HEK293 (cell line): ENCODE data around the gene LCORL.

Source experiments
- OSR2 ChIP-seq: fragments of 450-650 bp; formaldehyde crosslinking; IDR thresholded peaks from 2 replicates; pipeline ENCODE4 v1.5.1; 2016; ENCODE audit warnings: missing biosample characterization, missing genetic modification characterization
- ZNF133 ChIP-seq: fragments of 450-650 bp; formaldehyde crosslinking; IDR thresholded peaks from 2 replicates; pipeline ENCODE4 v1.5.1; 2016; ENCODE audit warnings: missing biosample characterization, missing genetic modification characterization
- ZNF23 ChIP-seq: fragments of 450-650 bp; formaldehyde crosslinking; IDR thresholded peaks from 2 replicates; pipeline ENCODE4 v1.5.1; 2016; ENCODE audit warnings: missing biosample characterization, missing genetic modification characterization, borderline replicate concordance
- ZNF274 ChIP-seq, 2 experiments: fragments of 200-500 bp in 1 of 2; fragments of 450-650 bp in 1 of 2; sonication (Bioruptor generic) in 1 of 2; formaldehyde crosslinking in 1 of 2; IDR thresholded peaks; 2 replicates each; pipeline versions ENCODE4 v1.5.1 to v1.6.1; 2014 to 2016; ENCODE audit warnings: borderline replicate concordance in 1 of 2, inconsistent platforms in 1 of 2, low read length in 1 of 2, missing biosample characterization in 1 of 2, missing genetic modification characterization in 1 of 2
- ZNF37A ChIP-seq: fragments of 450-650 bp; IDR thresholded peaks from 2 replicates; pipeline ENCODE4 v1.5.1; 2018; ENCODE audit warnings: missing biosample characterization, missing genetic modification characterization
- TF ChIP-seq, protein P1 (sequence below): fragments of 450-650 bp; formaldehyde crosslinking; IDR thresholded peaks from 2 replicates; pipeline ENCODE4 v1.5.1; 2016; ENCODE audit warnings: missing biosample characterization, missing genetic modification characterization
- TF ChIP-seq, protein P2 (sequence below): fragments of 450-650 bp; formaldehyde crosslinking; IDR thresholded peaks from 2 replicates; pipeline ENCODE4 v1.5.1; 2016; ENCODE audit warnings: missing biosample characterization, missing genetic modification characterization
- TF ChIP-seq, protein P3 (sequence below): fragments of 450-650 bp; formaldehyde crosslinking; IDR thresholded peaks from 2 replicates; pipeline ENCODE4 v1.5.1; 2016; ENCODE audit warnings: missing biosample characterization, missing genetic modification characterization, borderline replicate concordance
- TF ChIP-seq, protein P4 (sequence below): fragments of 450-650 bp; formaldehyde crosslinking; IDR thresholded peaks from 2 replicates; pipeline ENCODE4 v1.5.1; 2016; ENCODE audit warnings: missing biosample characterization, missing genetic modification characterization

DNA sequence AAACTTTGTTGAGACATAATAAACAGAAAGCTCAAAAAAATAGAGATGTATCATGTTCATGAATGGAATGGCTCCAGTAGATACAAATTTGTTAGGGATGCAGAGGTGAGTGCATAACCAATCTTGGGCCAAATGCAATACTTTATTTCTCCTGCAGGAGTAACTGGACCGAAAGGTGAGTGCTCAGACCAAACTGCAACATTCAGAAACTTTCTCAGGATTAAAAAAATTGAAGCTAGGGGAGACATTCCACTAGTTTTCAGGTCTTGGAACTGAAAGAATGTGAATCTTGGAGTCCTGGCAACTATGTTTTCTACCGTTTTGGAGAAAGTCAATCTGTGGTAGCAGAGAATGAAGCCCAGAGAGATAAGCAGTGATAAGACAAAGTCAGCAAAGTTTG is 21.2 kb upstream of the LCORL start:
- TF ChIP-seq, protein P1, sequence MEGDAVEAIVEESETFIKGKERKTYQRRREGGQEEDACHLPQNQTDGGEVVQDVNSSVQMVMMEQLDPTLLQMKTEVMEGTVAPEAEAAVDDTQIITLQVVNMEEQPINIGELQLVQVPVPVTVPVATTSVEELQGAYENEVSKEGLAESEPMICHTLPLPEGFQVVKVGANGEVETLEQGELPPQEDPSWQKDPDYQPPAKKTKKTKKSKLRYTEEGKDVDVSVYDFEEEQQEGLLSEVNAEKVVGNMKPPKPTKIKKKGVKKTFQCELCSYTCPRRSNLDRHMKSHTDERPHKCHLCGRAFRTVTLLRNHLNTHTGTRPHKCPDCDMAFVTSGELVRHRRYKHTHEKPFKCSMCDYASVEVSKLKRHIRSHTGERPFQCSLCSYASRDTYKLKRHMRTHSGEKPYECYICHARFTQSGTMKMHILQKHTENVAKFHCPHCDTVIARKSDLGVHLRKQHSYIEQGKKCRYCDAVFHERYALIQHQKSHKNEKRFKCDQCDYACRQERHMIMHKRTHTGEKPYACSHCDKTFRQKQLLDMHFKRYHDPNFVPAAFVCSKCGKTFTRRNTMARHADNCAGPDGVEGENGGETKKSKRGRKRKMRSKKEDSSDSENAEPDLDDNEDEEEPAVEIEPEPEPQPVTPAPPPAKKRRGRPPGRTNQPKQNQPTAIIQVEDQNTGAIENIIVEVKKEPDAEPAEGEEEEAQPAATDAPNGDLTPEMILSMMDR (tag by site-specific recombination), result no peak
- TF ChIP-seq, protein P2, sequence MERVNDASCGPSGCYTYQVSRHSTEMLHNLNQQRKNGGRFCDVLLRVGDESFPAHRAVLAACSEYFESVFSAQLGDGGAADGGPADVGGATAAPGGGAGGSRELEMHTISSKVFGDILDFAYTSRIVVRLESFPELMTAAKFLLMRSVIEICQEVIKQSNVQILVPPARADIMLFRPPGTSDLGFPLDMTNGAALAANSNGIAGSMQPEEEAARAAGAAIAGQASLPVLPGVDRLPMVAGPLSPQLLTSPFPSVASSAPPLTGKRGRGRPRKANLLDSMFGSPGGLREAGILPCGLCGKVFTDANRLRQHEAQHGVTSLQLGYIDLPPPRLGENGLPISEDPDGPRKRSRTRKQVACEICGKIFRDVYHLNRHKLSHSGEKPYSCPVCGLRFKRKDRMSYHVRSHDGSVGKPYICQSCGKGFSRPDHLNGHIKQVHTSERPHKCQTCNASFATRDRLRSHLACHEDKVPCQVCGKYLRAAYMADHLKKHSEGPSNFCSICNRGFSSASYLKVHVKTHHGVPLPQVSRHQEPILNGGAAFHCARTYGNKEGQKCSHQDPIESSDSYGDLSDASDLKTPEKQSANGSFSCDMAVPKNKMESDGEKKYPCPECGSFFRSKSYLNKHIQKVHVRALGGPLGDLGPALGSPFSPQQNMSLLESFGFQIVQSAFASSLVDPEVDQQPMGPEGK (tag by site-specific recombination), result no peak
- TF ChIP-seq ZNF274 (IDR thresholded peaks at IDR 0.05; ENCODE audit: low read length) (no peak), ZNF274 (tag by site-specific recombination; IDR thresholded peaks at IDR 0.05; ENCODE audit: borderline replicate concordance) (no peak), ZNF23 (tag by site-specific recombination) (no peak), ZNF37A (tag by site-specific recombination) (no peak), OSR2 (tag by site-specific recombination) (no peak), ZNF133 (tag by site-specific recombination) (no peak)
- TF ChIP-seq, protein P3, sequence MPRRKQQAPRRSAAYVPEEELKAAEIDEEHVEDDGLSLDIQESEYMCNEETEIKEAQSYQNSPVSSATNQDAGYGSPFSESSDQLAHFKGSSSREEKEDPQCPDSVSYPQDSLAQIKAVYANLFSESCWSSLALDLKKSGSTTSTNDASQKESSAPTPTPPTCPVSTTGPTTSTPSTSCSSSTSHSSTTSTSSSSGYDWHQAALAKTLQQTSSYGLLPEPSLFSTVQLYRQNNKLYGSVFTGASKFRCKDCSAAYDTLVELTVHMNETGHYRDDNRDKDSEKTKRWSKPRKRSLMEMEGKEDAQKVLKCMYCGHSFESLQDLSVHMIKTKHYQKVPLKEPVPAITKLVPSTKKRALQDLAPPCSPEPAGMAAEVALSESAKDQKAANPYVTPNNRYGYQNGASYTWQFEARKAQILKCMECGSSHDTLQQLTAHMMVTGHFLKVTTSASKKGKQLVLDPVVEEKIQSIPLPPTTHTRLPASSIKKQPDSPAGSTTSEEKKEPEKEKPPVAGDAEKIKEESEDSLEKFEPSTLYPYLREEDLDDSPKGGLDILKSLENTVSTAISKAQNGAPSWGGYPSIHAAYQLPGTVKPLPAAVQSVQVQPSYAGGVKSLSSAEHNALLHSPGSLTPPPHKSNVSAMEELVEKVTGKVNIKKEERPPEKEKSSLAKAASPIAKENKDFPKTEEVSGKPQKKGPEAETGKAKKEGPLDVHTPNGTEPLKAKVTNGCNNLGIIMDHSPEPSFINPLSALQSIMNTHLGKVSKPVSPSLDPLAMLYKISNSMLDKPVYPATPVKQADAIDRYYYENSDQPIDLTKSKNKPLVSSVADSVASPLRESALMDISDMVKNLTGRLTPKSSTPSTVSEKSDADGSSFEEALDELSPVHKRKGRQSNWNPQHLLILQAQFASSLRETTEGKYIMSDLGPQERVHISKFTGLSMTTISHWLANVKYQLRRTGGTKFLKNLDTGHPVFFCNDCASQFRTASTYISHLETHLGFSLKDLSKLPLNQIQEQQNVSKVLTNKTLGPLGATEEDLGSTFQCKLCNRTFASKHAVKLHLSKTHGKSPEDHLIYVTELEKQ (tag by site-specific recombination), result no peak
- TF ChIP-seq, protein P4, sequence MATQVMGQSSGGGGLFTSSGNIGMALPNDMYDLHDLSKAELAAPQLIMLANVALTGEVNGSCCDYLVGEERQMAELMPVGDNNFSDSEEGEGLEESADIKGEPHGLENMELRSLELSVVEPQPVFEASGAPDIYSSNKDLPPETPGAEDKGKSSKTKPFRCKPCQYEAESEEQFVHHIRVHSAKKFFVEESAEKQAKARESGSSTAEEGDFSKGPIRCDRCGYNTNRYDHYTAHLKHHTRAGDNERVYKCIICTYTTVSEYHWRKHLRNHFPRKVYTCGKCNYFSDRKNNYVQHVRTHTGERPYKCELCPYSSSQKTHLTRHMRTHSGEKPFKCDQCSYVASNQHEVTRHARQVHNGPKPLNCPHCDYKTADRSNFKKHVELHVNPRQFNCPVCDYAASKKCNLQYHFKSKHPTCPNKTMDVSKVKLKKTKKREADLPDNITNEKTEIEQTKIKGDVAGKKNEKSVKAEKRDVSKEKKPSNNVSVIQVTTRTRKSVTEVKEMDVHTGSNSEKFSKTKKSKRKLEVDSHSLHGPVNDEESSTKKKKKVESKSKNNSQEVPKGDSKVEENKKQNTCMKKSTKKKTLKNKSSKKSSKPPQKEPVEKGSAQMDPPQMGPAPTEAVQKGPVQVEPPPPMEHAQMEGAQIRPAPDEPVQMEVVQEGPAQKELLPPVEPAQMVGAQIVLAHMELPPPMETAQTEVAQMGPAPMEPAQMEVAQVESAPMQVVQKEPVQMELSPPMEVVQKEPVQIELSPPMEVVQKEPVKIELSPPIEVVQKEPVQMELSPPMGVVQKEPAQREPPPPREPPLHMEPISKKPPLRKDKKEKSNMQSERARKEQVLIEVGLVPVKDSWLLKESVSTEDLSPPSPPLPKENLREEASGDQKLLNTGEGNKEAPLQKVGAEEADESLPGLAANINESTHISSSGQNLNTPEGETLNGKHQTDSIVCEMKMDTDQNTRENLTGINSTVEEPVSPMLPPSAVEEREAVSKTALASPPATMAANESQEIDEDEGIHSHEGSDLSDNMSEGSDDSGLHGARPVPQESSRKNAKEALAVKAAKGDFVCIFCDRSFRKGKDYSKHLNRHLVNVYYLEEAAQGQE (tag by site-specific recombination), result no peak
